Cardiac fibroblast (primary cell): ENCODE measurements around the gene DCXR.
A peak's percentile ranks its signal among the peaks of the same experiment; 100 is the strongest.

Source experiments
- DNase-seq, 2 donors: peaks; one replicate each; pipeline versions ENCODE4 v3.0.0 to v3.0.0-alpha.2; 2010; ENCODE audit warnings: low read depth in 2 of 2
- H3K4me3 ChIP-seq, 2 donors: replicated peaks in 1 of 2; 1 replicate in 1 of 2; 2 replicates in 1 of 2; pipeline ENCODE4 v1.5.1; 2011; ENCODE audit warnings: low read depth in 2 of 2, low read length in 2 of 2, mild to moderate bottlenecking in 2 of 2, moderate library complexity in 1 of 2
- CTCF ChIP-seq: IDR thresholded peaks from one replicate; pipeline ENCODE4 v1.5.1; 2011; ENCODE audit warnings: low read depth, mild to moderate bottlenecking, low read length, inconsistent platforms

Gene DCXR

GRCh38 chr17:82028966-82029365 lies 8.5 kb downstream of the DCXR start:
- H3K4me3 ChIP-seq = no peak overlapping the region
- no peak for DNase-seq
- no peak for TF ChIP-seq CTCF

GRCh38 chr17:82028246-82028645 lies 9.3 kb downstream of the DCXR start:
- H3K4me3 ChIP-seq = no peak overlapping the region
- TF ChIP-seq CTCF = no peak
- DNase-seq = no peak

- no peak for TF ChIP-seq CTCF
Observed at GRCh38 chr17:82025401-82026107, 11.9 kb downstream of the DCXR start.

GRCh38 chr17:82024859-82025258 lies 12.6 kb downstream of the DCXR start:
- TF ChIP-seq CTCF = no peak
- no peak overlapping the region for H3K4me3 ChIP-seq
- no peak for DNase-seq

More at GRCh38 chr17:82025401-82026107, 11.9 kb downstream of the DCXR start:
- no peak overlapping the region for H3K4me3 ChIP-seq
- DNase-seq = no peak

GRCh38 chr17:82023447-82024241 lies 13.9 kb downstream of the DCXR start:
- peak in 1 of 2 donors; percentile 24 for DNase-seq
- H3K4me3 ChIP-seq = peak overlapping the region; percentile 55 to 71
- no peak for TF ChIP-seq CTCF

- DNase-seq = peak; percentile 100
- no peak for TF ChIP-seq CTCF
- peak within 1 kb of the TSS; percentile 73 to 94 for H3K4me3 ChIP-seq
Observed at GRCh38 chr17:82022981-82023446, 14.5 kb downstream of the DCXR start, which contains the start of gene LRRC45. LRRC45 (plus strand) TSS chr17:82023305; CDS start chr17:82023644, 339 bp downstream.
